ENCODE data around the gene NONO. TPM values are rescaled to one million over a fixed set of nuclear protein-coding genes. Genes with fewer than 3 reads are reported as not detected.

Gene NONO
- total RNA-seq, 1 donor from 2014 or later: 343 TPM

DNA sequence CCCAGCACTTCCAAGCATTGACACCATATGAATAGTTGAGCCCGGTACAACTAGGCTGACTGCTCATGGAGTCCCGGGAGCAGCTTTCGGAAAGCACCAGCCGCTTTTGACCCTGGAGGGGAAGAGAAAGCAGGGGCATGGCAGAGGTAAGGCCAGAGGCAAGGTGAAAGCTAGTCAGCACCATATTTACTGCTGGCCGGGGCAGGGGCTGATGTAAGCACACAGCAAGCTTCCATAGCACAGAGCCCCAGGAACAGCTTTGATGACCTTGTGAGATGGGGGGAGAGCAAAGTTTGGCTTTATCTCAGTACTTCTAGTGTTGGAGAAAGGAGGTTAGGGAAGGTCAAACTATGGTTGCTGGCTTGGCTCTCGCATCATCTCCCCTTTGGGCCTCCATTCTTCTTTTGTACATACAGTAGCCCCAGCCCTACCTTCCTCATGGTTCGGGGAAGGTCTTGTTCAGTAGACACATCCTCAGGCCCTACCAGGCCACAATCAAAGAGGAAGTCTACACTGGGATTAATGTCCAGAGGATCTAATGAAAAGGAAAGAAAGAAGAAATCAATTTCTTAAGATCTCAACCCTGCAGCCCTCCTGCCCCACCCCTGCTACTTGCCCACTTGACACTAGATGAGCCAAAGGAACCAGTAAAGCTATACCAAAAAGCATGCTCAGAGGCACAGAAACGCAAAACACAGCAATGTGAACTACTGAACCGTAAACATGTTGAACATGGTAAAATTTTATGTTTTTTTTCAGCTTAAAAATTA is 38.9 kb upstream of the NONO start:
- Histone ChIP-seq H3K9ac (ENCODE audit: low read length) (no peak overlapping the region), H3K4me3 (ENCODE audit: insufficient read depth, low read depth, low read length) (no peak overlapping the region), H3K27ac (ENCODE audit: low read depth, low read length) (no peak overlapping the region), H2AFZ (ENCODE audit: low read depth, low read length) (no peak overlapping the region), H3K4me1 (ENCODE audit: insufficient read depth, low read length) (no peaks in the 10 kb centered on the region), H3K79me2 (ENCODE audit: insufficient read depth, low read length) (no peaks in the 10 kb centered on the region), H3K4me2 (ENCODE audit: low read length) (no peak overlapping the region), H3K27me3 (ENCODE audit: insufficient read depth, low read length) (no peaks in the 10 kb centered on the region), H3K36me3 (ENCODE audit: insufficient read depth, low read length) (peaks cover 17% of the 10 kb centered on the region), H4K20me1 (ENCODE audit: insufficient read depth, low read length) (no peaks in the 10 kb centered on the region), H3K9me3 (ENCODE audit: insufficient read depth, low read depth, low read length) (no peaks in the 10 kb centered on the region)
- Mint-ChIP-seq H3K4me1 (ENCODE audit: low read depth, unreplicated experiment) (no peaks in the 10 kb centered on the region), H3K9me3 (ENCODE audit: unreplicated experiment) (no peaks in the 10 kb centered on the region), H3K4me3 (ENCODE audit: unreplicated experiment) (no peak overlapping the region), H3K27ac (ENCODE audit: unreplicated experiment) (no peak overlapping the region), H3K27me3 (ENCODE audit: low read depth, unreplicated experiment) (no peaks in the 10 kb centered on the region), H3K36me3 (ENCODE audit: low read depth, unreplicated experiment) (peaks cover 28% of the 10 kb centered on the region)
- TF ChIP-seq EZH2 (IDR thresholded peaks at IDR 0.05; ENCODE audit: insufficient read depth, low read length): no peak
- TF ChIP-seq, protein P1, sequence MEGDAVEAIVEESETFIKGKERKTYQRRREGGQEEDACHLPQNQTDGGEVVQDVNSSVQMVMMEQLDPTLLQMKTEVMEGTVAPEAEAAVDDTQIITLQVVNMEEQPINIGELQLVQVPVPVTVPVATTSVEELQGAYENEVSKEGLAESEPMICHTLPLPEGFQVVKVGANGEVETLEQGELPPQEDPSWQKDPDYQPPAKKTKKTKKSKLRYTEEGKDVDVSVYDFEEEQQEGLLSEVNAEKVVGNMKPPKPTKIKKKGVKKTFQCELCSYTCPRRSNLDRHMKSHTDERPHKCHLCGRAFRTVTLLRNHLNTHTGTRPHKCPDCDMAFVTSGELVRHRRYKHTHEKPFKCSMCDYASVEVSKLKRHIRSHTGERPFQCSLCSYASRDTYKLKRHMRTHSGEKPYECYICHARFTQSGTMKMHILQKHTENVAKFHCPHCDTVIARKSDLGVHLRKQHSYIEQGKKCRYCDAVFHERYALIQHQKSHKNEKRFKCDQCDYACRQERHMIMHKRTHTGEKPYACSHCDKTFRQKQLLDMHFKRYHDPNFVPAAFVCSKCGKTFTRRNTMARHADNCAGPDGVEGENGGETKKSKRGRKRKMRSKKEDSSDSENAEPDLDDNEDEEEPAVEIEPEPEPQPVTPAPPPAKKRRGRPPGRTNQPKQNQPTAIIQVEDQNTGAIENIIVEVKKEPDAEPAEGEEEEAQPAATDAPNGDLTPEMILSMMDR (IDR thresholded peaks at IDR 0.05; ENCODE audit: insufficient read depth, low read depth, low read length): no peak
- FAIRE-seq: no peak
- DNase-seq (ENCODE audit: low read depth): no peak

DNA sequence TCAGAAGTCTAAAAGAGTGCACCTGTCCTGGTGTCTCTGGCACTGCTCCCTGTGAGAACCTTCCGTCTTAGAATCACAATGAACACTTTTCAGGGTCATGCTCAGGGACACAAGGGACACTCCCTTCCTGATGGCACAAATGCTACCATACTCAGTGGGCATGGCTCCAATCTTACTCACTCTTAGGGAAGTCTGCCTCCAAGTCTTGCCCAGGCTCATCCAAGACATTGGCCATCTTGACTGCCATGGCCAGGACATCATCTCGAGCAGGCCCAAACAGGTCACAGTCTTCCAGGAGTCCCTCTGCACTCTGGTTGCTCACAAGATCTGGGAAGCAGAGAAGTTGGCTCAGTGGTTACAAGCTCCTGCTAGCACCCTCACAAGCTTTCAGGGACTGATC is 38.3 kb upstream of the NONO start:
- no peaks in the 10 kb centered on the region for H3K4me1 ChIP-seq (ENCODE audit: insufficient read depth, low read length)
- H3K79me2 ChIP-seq (ENCODE audit: insufficient read depth, low read length): no peaks in the 10 kb centered on the region
- Mint-ChIP-seq H3K27me3 (ENCODE audit: low read depth, unreplicated experiment) (no peaks in the 10 kb centered on the region), H3K36me3 (ENCODE audit: low read depth, unreplicated experiment) (peaks cover 26% of the 10 kb centered on the region), H3K4me1 (ENCODE audit: low read depth, unreplicated experiment) (no peaks in the 10 kb centered on the region), H3K4me3 (ENCODE audit: unreplicated experiment) (no peak overlapping the region), H3K9me3 (ENCODE audit: unreplicated experiment) (no peaks in the 10 kb centered on the region), H3K27ac (ENCODE audit: unreplicated experiment) (no peak overlapping the region)
- H3K4me2 ChIP-seq (ENCODE audit: low read length): no peak overlapping the region
- no peak overlapping the region for H2AFZ ChIP-seq (ENCODE audit: low read depth, low read length)
- H3K27me3 ChIP-seq (ENCODE audit: insufficient read depth, low read length): no peaks in the 10 kb centered on the region
- H3K9me3 ChIP-seq (ENCODE audit: insufficient read depth, low read depth, low read length): no peaks in the 10 kb centered on the region
- FAIRE-seq (no peak), DNase-seq (ENCODE audit: low read depth) (no peak)
- peaks cover 17% of the 10 kb centered on the region for H3K36me3 ChIP-seq (ENCODE audit: insufficient read depth, low read length)
- no peak for TF ChIP-seq EZH2 (IDR thresholded peaks at IDR 0.05; ENCODE audit: insufficient read depth, low read length)
- TF ChIP-seq, protein P1 (IDR thresholded peaks at IDR 0.05; ENCODE audit: insufficient read depth, low read depth, low read length): no peak
- no peak overlapping the region for H3K27ac ChIP-seq (ENCODE audit: low read depth, low read length)
- no peaks in the 10 kb centered on the region for H4K20me1 ChIP-seq (ENCODE audit: insufficient read depth, low read length)
- no peak overlapping the region for H3K9ac ChIP-seq (ENCODE audit: low read length)
- no peak overlapping the region for H3K4me3 ChIP-seq (ENCODE audit: insufficient read depth, low read depth, low read length)

DNA sequence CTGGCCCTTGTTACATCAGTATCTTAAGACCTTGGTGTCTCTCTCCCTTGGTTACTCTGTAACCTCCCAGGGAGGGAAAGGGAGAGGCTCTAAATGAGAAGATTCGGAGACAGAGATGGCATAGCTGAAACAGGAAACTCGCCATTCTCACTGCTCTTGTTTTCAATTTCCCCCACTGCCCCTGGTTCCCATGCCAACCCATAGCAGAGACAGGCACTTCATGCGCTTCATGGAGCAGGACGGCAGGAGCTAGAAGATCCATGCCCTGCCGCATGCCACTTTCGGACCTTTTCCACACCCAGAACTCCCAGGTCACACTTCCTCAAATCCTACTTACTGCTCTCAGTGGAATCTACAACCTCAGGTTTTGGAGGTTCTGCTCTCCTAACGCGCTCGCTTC is 32.6 kb upstream of the NONO start:
- TF ChIP-seq, protein P1 (IDR thresholded peaks at IDR 0.05; ENCODE audit: insufficient read depth, low read depth, low read length): no peak
- H3K9me3 Mint-ChIP-seq (ENCODE audit: unreplicated experiment): no peaks in the 10 kb centered on the region
- peaks cover 11% of the 10 kb centered on the region for H3K79me2 ChIP-seq (ENCODE audit: insufficient read depth, low read length)
- no peak overlapping the region for H2AFZ ChIP-seq (ENCODE audit: low read depth, low read length)
- H3K9ac ChIP-seq (ENCODE audit: low read length): no peak overlapping the region
- H3K36me3 ChIP-seq (ENCODE audit: insufficient read depth, low read length): peaks cover 2% of the 10 kb centered on the region
- H3K4me1 Mint-ChIP-seq (ENCODE audit: low read depth, unreplicated experiment): peaks cover 4% of the 10 kb centered on the region
- H3K27ac Mint-ChIP-seq (ENCODE audit: unreplicated experiment): no peak overlapping the region
- no peak overlapping the region for H3K4me2 ChIP-seq (ENCODE audit: low read length)
- no peaks in the 10 kb centered on the region for H3K27me3 ChIP-seq (ENCODE audit: insufficient read depth, low read length)
- peak overlapping the region; percentile 92 for H3K4me3 Mint-ChIP-seq (ENCODE audit: unreplicated experiment)
- FAIRE-seq: peak; percentile 39
- peaks cover 10% of the 10 kb centered on the region for H3K4me1 ChIP-seq (ENCODE audit: insufficient read depth, low read length)
- no peak overlapping the region for H3K4me3 ChIP-seq (ENCODE audit: insufficient read depth, low read depth, low read length)
- H4K20me1 ChIP-seq (ENCODE audit: insufficient read depth, low read length): no peaks in the 10 kb centered on the region
- H3K36me3 Mint-ChIP-seq (ENCODE audit: low read depth, unreplicated experiment): peaks cover 10% of the 10 kb centered on the region
- no peak for DNase-seq (ENCODE audit: low read depth)
- no peaks in the 10 kb centered on the region for H3K9me3 ChIP-seq (ENCODE audit: insufficient read depth, low read depth, low read length)
- H3K27ac ChIP-seq (ENCODE audit: low read depth, low read length): no peak overlapping the region
- H3K27me3 Mint-ChIP-seq (ENCODE audit: low read depth, unreplicated experiment): no peaks in the 10 kb centered on the region
